Eye (tissue), 1 donor: ENCODE results near the gene EFCAB6.

ENCODE experiments used
- DNase-seq: peaks from one replicate; pipeline ENCODE4 v3.0.0-alpha.2; 2015

The EFCAB6 gene

DNA sequence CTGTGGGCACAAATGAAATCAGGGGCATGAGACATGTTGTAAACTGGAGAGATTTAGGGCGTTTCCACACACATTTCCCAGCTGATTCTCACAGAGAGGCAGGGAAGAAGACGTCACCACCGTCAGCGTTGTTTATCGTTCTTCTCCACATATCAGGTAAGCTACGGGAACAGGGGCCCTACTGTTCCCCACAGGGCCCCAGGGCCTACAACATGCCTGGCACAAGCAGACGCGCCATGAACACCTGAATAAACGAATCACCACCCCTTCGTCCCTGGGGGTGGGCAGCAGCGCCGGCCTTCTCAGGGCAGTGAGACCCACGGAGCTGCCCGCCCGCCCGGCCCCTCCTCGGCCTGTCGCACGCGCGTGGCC lies 342 bp downstream of the EFCAB6 start:
- peak; percentile 64 for DNase-seq

DNA sequence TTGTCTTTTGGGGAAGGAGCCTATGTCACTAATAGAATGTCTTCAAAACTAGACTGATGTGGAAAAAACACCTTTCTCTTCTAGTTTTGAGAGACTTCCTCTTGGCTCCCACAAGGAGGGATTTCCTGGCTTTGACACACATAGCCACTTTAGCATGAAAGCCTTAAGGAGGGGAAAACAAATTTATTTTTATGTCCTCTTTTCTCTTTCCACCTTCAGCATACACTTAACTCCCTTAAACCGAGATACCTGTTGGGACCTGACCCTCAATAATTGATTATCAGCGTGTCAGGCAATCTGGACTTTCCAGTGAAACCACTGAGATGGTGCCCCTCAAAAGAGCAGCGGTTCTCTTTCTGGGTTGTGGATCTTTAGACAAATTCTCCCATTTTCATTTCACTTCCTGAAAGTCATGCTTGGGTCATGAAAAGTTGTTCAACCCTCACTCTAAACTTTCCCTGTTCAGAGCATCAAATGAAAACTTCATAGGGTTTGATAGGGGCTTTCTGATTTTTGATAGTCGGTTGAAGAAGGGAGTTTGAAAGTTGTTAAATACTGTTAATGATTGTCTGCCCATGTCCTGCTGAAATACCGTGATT lies 9.1 kb downstream of the EFCAB6 start:
- no peak for DNase-seq

DNA sequence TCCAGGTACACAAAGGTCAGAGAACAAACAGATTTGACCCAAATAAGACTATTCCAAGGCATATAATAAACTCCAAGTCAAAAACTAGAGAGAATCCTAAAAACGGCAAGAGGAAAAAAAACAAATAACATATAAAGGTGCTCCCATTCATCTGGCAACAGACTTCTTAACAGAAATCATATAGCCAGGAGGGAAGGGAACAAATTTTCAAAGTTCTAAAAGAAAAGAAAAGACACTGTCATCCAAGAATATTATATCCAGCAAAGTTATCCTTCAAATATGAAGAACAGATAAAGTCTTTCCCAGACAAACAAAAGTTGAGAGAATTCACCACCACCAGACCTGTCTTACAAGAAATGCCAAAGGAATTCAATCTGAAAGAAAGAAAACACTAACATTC lies 11.1 kb downstream of the EFCAB6 start:
- DNase-seq: no peak

DNA sequence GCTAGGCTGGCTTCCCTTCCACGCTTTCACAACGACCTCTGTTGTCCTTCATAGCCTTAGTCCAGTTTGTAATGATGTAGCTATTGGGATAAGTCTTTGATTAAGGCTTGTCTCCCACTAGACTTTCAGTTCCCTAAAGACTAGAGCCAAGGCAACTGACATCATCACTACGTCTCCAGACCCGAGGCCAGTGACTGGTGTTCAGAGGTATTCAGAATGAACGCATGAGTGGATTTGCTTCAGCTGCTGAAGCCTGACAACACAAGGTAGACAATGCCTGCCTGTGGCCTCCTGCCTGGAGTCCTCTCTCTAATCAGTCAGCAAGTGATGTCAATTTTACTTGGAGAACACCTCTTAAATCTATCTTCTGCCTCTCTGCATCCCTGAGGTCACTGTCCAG lies 13.6 kb downstream of the EFCAB6 start:
- no peak for DNase-seq

DNA sequence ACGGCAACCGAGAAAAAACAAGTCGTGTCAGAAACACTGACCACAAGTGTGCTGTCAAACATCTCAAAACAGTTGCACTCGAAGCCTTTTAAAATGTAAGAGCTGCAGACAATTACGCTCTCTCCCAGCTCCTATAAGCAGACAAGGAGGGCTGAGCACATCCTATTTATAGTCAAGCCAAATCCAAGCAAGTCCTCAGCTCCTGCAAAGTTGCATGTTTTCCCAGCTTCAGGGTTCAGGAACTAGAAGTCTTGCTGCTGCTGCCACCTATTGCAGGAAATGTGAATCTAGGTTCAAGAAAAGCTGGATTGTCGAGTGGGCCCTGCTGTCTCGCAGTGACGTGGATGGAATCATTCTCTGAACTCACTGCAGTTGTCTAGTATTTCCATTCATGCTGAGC lies 15.5 kb downstream of the EFCAB6 start:
- peak; percentile 75 for DNase-seq

DNA sequence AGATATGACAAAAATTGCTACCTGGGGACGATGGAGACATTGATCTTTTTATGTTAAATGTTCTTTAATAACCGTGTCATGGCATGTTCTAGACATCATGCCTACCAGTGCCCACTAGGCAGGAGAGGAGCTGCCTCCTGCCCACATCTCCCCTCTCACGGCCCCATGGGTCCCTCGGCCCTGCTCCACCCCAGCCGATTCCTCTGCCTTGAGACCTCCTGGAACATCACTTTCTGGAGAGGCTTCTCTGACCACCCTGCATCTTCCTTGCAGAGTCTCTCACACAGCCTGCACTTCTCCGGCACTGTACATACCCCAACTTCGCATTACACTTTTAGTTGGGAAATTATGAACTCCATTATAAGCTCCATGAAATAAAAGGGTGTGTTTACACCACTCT lies 16.8 kb downstream of the EFCAB6 start:
- DNase-seq: no peak

DNA sequence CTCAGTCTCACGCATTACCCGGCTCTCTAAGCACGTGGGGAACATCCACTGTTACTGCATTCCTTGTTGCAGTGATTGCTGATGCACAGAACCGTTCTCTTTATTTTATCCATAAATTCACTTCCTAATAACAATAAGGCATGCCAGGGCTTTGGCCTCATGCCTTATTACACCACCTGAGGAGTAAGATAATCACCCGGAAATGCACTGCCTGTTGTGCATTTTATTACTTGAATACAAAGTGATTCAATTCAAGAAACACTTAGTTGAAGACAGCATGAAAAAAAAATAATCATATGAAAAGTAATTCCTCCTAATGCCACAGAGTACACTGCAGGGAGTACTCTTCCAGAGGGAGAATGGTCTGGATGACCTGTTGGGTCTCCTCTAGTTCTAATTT lies 19.2 kb downstream of the EFCAB6 start:
- no peak for DNase-seq

DNA sequence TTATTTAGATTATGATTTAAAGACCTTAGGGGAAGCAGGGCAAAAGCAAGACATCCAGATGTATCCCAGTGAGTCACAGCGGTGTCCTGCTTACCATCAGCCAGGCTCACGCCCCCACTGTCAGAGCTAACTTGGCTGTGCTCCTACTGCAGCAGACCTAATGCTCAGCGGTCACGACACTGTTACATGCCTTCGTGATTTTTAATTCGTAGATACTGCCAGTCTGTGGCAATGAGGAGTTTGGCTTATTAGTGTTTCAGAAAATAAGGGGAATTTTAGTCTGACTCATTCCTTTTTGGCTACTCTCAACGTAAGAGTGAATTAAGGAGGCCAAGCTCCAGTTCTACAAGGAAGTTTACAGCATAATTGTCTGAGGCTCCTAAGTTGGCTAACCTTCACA lies 22.7 kb downstream of the EFCAB6 start:
- no peak for DNase-seq

DNA sequence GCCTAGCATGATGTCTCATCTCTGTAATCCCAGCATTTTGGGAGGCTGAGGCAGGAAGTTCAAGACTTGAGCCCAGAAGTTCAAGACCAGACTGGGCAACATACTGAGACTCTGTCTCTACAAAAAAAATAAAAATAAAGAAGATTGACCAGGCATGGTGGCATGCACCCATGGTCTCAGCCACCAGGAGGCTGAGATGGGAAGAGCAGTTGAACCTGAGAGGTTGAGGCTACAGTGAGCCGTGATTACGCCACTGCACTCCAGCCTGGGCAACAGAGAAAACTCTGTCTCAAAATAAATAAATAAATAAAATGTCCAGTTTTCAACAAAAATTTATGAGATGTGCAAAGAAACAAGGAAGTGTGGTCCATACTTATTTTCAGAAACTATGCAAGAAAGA lies 28.3 kb downstream of the EFCAB6 start:
- DNase-seq: no peak

DNA sequence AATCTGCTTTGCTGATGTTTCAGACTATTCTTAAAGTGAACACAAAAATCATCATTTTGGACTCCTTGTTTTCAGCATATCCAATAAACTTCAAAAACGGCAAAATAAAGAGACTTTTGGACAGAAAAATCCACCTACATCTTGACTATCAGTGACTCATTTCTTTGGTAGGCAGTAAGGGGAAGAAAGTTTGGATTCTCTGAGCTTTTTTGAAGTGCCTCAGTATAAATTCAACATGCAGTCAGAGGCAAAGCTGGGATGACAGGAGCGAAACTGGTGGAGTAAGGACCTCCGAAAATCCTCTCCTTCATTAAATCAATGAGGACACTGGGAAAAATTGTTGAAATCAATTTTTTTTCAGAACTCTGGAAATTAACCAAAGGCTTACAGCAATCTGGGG lies 29.7 kb downstream of the EFCAB6 start:
- DNase-seq: no peak

DNA sequence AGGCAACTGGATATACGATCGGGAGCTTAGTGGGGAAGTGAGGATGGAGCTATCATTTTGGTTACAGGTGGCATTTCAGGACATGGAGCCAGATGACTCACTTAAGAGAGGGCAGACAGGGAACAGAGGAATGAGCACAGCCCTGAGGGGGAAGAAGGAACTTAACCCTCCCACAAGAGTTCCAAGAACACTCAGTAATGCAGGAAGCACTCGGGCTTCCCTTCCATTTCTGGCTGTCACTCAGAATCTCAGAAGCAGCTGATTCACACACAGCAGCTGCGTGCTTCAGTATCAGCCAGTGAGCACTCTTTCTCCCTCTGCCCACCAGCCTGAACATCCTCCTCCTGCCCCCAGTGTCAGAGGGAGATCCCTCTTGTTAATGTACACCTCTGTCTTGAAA lies 34.8 kb downstream of the EFCAB6 start:
- DNase-seq: peak; percentile 61

DNA sequence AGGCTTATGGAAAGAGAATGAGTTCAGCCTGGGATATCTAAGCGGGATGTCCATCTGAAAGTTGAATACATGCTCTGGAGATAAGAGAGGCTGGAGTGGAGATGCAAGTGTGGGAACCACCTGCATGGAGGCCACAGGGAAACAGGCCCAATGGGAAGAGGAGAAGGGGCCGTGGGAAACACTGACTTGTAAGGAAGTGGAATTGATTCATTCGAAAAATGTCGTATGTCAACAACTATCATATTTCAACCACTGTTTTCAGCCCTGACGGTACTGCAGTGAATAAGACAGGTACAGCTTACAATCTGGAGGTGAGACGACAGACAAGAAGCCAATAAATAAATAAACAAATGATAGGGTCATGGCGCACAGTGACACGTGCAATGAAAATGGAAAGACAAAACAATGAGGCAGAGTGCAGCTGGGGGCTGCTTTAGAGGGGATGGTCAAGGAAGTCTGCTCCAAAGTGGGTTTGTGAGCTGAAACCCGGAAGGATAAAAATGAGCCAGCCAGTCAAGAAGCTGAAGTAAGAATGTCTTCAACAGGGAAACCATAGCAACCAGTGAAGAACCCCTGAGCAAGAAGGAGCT lies 35.9 kb downstream of the EFCAB6 start:
- DNase-seq: no peak

DNA sequence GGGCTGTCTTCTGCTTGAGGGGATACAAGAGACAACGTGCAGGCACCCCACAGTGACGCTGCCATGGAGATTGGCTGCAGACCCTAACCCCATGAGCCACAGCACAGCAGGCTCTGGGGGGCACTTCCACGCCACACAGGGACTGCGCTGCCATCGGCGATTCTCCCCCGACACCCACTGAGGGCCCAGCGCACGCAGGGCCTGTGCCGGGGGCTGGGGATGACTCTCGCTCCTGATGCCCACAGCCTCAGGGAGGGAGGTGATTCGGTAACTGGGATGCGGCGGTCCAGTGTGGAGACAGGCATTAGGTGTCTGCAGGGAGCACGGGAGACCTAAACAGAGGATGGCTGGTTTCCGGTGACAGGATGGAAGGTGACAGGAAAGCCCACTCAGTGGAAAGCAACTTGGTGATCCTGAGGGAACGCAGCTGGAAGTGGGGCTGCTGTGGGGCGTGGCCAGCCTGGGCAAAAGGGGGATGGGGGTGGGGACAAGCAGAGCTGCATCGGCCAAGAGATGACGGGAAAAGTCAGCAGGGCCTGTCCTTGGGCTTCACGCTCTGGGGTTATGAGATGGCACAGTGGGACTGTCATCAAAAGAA lies 37.7 kb downstream of the EFCAB6 start:
- peak; percentile 79 for DNase-seq

DNA sequence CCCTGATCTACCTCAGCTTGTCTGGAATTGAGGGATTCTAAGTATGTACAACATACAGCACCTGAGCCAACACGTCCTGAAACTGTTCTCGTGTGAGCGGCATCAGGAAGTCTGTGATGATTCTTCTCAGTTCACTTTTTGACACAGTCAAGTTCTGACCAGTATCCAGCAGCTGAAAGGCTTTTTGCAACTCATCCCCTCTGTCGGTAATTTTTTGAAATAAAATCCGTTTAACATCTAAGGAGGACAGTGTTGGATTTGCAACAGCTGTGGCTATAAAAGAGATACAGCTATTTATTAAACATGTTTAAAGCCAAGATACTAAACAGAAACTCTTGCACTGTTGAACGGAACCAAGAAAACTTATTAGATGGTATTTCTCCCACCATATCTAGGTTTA lies 39.3 kb downstream of the EFCAB6 start:
- no peak for DNase-seq

DNA sequence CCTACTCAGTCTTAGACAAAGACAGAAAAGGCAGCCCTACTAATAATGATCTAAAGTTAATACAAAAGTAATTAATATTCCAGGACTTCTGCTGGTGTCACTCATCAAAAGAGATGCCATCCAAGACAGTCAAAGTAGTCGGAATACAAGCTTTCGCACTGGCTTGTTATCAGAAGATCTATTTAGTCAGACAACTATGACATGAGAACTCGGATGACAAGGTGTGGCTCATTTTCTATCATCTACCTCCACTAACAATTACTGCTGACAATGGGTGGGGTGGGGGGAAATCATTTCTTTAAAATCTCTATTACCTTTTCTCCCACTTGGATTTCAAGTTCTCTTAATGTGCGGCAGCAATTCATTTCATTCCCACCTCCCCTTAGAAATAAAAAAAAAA lies 56.7 kb downstream of the EFCAB6 start:
- DNase-seq: no peak

DNA sequence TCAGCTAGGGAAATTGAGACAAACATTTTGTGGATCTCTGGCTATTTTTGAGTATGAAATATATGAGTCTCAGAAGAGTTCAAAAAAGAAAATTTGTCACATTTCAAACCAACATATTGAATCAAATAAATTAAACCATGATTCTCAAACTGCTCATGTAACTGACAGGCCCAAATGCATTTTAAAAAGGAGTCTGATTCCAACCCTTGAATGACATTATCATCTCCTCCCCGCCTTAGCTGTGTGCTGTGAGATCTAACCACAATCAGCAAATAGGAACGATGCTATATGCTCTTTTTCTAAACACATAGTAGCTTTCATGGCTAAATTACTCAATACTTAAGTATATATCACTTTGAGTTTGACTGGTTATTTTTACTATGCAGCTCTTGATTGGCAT lies 57.1 kb downstream of the EFCAB6 start:
- DNase-seq: no peak

DNA sequence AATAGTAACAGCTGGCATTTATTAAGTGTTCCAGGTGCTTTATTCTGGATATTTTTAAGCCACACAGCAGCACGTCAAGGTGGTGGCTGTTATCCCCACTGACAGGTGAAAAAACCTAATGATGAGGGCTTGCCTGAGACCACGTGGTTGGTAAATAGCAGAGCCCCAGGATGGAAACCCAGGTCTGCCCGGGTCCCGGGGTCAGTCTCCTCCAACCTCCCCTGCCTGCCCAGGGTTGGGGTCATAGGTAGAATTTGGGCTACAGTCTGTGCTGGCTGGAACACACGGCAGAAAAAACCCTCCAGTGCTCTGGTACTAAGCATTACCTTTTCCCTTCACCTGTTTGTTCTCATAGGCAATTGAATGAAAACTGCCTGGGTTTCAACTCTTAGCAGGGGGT lies 57.9 kb downstream of the EFCAB6 start:
- no peak for DNase-seq

DNA sequence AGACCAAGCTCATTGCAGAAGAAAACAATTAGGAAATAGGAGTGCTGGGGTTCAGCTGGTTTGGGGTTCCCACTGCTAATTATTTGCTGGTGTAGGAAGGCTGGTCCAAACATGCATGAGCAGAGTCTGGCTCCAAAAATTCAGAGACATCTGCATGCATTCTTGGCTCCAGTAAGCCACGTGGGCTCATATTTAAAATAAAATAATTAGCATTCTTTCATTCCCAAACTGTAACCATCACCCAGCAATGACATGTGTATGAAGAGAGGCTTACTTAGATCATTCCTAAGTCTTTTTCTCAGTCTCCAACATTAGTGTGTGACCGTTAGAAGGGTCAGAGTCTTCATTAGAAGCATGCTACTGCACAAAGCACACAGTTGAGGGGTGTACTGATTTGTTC lies 58.4 kb downstream of the EFCAB6 start:
- DNase-seq: no peak

DNA sequence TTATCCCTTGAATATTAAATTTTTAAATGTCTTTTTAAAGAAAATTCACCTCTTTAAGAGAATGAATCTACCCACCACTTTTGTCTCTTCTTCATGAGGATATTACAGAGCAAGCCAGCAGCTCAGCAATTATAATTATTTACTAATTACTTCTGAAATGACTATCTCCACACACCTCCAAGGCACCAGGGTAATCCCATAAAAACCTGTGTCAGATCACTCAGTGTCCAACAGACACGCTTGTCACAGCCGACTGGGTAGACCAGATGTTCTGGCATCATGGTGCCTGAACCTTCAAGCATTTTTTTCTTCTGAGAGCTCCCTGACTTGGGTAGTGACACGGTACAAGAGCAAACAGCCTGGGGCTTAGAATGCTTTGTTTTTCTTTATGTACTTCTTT lies 61.4 kb downstream of the EFCAB6 start:
- DNase-seq: no peak

DNA sequence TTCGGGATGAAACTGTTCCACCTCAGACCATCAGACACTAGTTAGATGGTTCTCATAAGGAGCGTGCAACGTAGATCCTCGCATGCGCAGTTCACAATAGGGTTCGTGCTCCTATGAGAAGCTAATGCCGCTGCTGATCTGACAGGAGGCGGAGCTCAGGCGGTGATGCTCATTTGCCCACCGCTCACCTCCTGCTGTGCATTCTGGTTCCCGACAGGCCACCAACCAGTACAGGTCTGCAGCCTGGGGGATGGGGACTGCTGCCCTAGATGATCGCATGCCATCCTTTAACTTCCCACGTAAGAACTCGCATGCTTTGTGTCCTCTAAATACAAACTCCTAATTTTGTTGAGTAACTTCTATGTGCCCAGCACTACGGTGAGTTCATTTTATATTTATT lies 62.6 kb downstream of the EFCAB6 start:
- peak; percentile 37 for DNase-seq

DNA sequence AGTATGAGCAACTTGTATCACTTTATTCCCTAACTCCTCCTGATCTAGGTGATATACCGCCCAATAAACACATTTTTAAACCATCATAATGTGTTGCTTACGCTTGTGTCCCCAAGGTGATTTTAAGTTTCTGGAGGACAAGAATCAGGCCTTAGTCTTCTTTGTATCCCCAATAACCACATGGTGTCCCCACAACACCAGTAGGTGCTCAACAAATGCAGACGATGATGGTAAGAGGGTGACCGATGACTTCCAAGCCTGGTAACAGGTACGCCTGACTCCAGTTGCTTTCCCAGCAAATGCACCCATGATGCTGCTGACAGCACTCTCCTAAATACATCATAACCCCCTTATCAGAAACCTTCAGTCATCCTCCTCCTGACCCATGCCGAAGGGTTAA lies 64.2 kb downstream of the EFCAB6 start:
- DNase-seq: no peak

DNA sequence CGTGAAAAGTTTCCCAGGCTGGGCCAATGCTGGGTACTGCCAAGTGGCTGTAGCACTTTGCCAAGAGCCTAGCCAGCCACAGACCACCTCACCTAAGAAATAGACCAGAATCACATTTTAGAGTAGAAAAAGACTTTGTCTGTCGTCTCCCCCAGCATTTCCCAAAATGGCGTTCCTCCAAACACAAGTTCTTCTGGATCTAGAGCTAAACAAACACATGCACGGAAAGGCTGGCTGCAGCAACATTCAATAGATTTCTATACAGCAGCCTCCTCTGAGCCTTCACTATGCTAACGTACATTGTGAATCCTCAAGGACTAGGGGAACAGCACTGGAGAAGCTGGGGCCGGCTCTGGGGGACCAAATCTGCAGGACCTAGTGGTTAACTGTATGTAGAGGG lies 65.0 kb downstream of the EFCAB6 start:
- no peak for DNase-seq

DNA sequence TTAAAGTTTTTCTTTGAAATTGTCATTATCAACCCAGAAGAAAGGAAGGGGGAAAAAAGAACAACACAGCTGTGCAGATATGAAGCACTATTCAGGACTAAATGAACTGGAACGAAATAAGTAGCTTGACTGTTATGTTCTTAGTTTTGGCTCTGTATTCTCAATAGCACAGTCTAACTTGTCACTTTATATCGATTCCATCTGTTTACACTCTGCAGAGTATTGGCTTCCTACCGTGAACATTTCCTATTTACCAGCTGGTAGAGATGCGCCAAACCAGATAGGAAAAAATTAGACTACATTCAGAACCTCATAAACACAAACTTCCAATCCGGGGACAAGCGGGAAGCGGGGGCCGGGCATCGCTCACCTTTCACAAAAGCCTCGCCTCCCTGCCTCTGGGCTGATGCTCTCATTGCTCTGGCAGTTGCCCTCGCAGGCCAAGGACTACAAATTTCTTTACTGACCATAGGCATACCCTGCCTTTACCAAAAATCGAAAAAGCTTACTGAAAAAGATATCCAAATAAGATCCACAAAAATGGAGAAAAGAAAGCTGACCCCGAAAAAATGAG lies 66.2 kb downstream of the EFCAB6 start:
- peak; percentile 36 for DNase-seq

DNA sequence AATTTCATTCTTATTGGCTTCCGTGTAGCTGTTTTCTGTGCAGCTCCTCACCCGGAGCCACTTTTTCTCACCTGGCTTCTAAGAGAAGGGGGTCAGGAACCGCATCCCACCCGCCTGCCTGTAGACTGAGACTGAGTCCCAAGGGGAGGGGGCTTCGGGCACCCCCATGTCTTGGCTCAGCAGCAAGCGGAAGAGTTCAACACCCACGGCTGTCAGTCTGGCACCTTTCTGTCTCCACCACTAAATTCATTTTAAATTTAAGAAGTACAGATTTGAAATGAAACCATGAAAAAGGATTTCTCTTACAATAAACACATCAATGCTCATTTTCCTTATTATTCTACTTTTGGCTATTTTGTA lies 66.7 kb downstream of the EFCAB6 start:
- DNase-seq: no peak
